HepG2 (cell line): ENCODE data around the gene NPPA. TPM values are rescaled to one million over a fixed set of nuclear protein-coding genes. Genes with fewer than 3 reads are reported as not detected.

Experiments
- AGO2 ChIP-seq: fragments of 200-400 bp; formaldehyde crosslinking; optimal IDR thresholded peaks from 2 replicates; pipeline ENCODE3; 2017; ENCODE audit warnings: mild to moderate bottlenecking, low read depth, low read length, moderate library complexity
- ARID3A ChIP-seq: IDR thresholded peaks from 2 replicates; pipeline ENCODE4 v1.6.1; 2012; ENCODE audit warnings: low read depth, low read length, improper control_type of control experiment
- ATAD3A ChIP-seq: sonication (generic); formaldehyde crosslinking; IDR thresholded peaks from 2 replicates; pipeline ENCODE4 v1.4.0; 2020; ENCODE audit warnings: missing genetic modification reagents
- ELK4 ChIP-seq: sonication (generic); formaldehyde crosslinking; IDR thresholded peaks from 2 replicates; pipeline ENCODE4 v1.9.0; 2021; ENCODE audit warnings: missing genetic modification reagents, borderline replicate concordance
- KDM5B ChIP-seq: sonication (generic); formaldehyde crosslinking; IDR thresholded peaks from 2 replicates; pipeline ENCODE4 v1.4.0; 2020; ENCODE audit warnings: missing genetic modification reagents, mild to moderate bottlenecking, borderline replicate concordance
- MEIS2 ChIP-seq: sonication (generic); formaldehyde crosslinking; IDR thresholded peaks from 2 replicates; pipeline ENCODE4 v1.9.0; 2021; ENCODE audit warnings: mild to moderate bottlenecking, missing genetic modification reagents
- SNRNP70 ChIP-seq: fragments of 200-400 bp; formaldehyde crosslinking; IDR thresholded peaks from 2 replicates; pipeline ENCODE4 v1.6.1; 2017; ENCODE audit warnings: mild to moderate bottlenecking, low read depth, low read length, moderate library complexity
- TIGD3 ChIP-seq: sonication (generic); formaldehyde crosslinking; IDR thresholded peaks from 2 replicates; pipeline ENCODE4 v1.5.1; 2020; ENCODE audit warnings: mild to moderate bottlenecking, missing genetic modification reagents, borderline replicate concordance
- ZBTB49 ChIP-seq: sonication (generic); formaldehyde crosslinking; IDR thresholded peaks from 2 replicates; pipeline ENCODE4 v1.4.0; 2020; ENCODE audit warnings: missing genetic modification reagents, borderline replicate concordance
- ZFP62 ChIP-seq: sonication (generic); formaldehyde crosslinking; IDR thresholded peaks from 2 replicates; pipeline ENCODE4 v1.4.0; 2020; ENCODE audit warnings: missing genetic modification reagents
- ZNF383 ChIP-seq: sonication (generic); formaldehyde crosslinking; IDR thresholded peaks from 2 replicates; pipeline ENCODE4 v1.4.0; 2020; ENCODE audit warnings: missing genetic modification reagents, mild to moderate bottlenecking, borderline replicate concordance
- ZNF614 ChIP-seq: IDR thresholded peaks from 2 replicates; pipeline ENCODE4 v1.6.1; 2018; ENCODE audit warnings: missing biosample characterization, missing genetic modification reagents, inconsistent platforms, borderline replicate concordance
- ZNF770 ChIP-seq: sonication (generic); formaldehyde crosslinking; IDR thresholded peaks from 2 replicates; pipeline ENCODE4 v1.5.0; 2020; ENCODE audit warnings: mild to moderate bottlenecking, missing genetic modification reagents
- ZNF773 ChIP-seq: sonication (generic); formaldehyde crosslinking; IDR thresholded peaks from 2 replicates; pipeline ENCODE4 v1.4.0; 2020; ENCODE audit warnings: missing genetic modification reagents, borderline replicate concordance
- ZNF790 ChIP-seq: sonication (generic); formaldehyde crosslinking; IDR thresholded peaks from 2 replicates; pipeline ENCODE4 v1.8.0; 2022; ENCODE audit warnings: missing genetic modification reagents, mild to moderate bottlenecking, borderline replicate concordance
- ZNF839 ChIP-seq: sonication (generic); formaldehyde crosslinking; IDR thresholded peaks from 2 replicates; pipeline ENCODE4 v1.4.0; 2020; ENCODE audit warnings: missing genetic modification reagents, mild to moderate bottlenecking, borderline replicate concordance
- polyA plus RNA-seq, 8 experiments: library from polyadenylated mRNA; depleted of rRNA in 3 of 8; stranded (reverse) in 7 of 8; unstranded in 1 of 8; fragments of >200 nt; fragmentation: Illumina TruSeq in 4 of 8; extraction: Trizol in 4 of 8; gene quantifications; 2 replicates each; pipeline versions ENCODE4 v1.2.1 to v1.2.3, GENCODE V29; 2011 to 2016; ENCODE audit warnings: low read depth in 4 of 8, missing spikeins in 1 of 8, mixed read lengths in 1 of 8; ENCODE audit not compliant: insufficient read depth in 1 of 8
- total RNA-seq, 5 experiments: library from RNA; depleted of rRNA; stranded (reverse); fragments of >200 nt; fragmentation: Illumina TruSeq; extraction: Trizol; gene quantifications; 2 replicates each; pipeline ENCODE4 v1.2.3, GENCODE V29; 2016; ENCODE audit warnings: low read depth in 1 of 5

NPPA gene
- total and polyA plus RNA-seq, 2 of the 13 experiments (the other 11 are each of a cell fraction or from before 2014, with no cell fraction given): not detected

- TF ChIP-seq ZBTB49 (CRISPR knock-in tag) (peak; percentile 98), ARID3A (no peak), ZNF614 (CRISPR knock-in tag) (peak; percentile 90; the same call in 1 of the 2 replicates), ZNF790 (CRISPR knock-in tag) (peak; percentile 98; the same call in 1 of the 2 replicates), MEIS2 (CRISPR knock-in tag) (peak; percentile 95), ZNF770 (CRISPR knock-in tag) (0 out of 2 replicates have a peak, but pooled peaks have one; percentile 17), ZNF773 (peak; percentile 98; the same call in 1 of the 2 replicates), ZNF839 (CRISPR knock-in tag) (0 out of 2 replicates have a peak, but pooled peaks have one; percentile 74), TIGD3 (CRISPR knock-in tag) (peak; percentile 93; the same call in 1 of the 2 replicates), ATAD3A (CRISPR knock-in tag) (peak; percentile 94; the same call in 1 of the 2 replicates), ZFP62 (CRISPR knock-in tag) (no peak), ELK4 (CRISPR knock-in tag) (0 out of 2 replicates have a peak, but pooled peaks have one; percentile 42), ZNF383 (CRISPR knock-in tag) (no peak), AGO2 (no peak), SNRNP70 (no peak), KDM5B (CRISPR knock-in tag) (peak; percentile 91; the same call in 1 of the 2 replicates)
These were observed 11.6 kb upstream of the NPPA start (continued) for GRCh38 chr1:11858968-11859871.
